B cell (primary cell): ENCODE measurements around the gene RSPH6A. TPM values are rescaled to one million over a fixed set of nuclear protein-coding genes. Genes with fewer than 3 reads are reported as not detected.

Experiments
- ATAC-seq: fragments of 200-7000 bp; cut with Tn5 transposase; one replicate; pipeline ENCODE4 v1.10.0; 2021; ENCODE audit warnings: low read depth, mild to moderate bottlenecking, moderate number of reproducible peaks, moderate library complexity
- CTCF ChIA-PET: fragments of 350-600 bp; sonication (Branson Sonifier 250); formaldehyde crosslinking; loops from one replicate; lab custom pipeline; 2021; ENCODE audit warnings: antibody characterized with exemption, inconsistent platforms; lab: Charles Lee
- POLR2A ChIA-PET: fragments of 350-600 bp; sonication (Branson Sonifier 250); formaldehyde crosslinking; loops from one replicate; lab custom pipeline; 2021; ENCODE audit warnings: antibody characterized with exemption; lab: Charles Lee
- DNase-seq: peaks from one replicate; pipeline ENCODE4 v3.0.0; 2013
- H2AFZ ChIP-seq: 2 replicates; pipeline ENCODE4 v1.6.1; 2012; ENCODE audit warnings: mild to moderate bottlenecking, low read depth, low read length; ENCODE audit not compliant: insufficient read depth, poor library complexity, severe bottlenecking
- H3K27ac ChIP-seq, 2 donors: 1 replicate in 1 of 2; 2 replicates in 1 of 2; pipeline ENCODE4 v1.5.1; 2012 to 2013; ENCODE audit warnings: low read length in 2 of 2, mild to moderate bottlenecking in 2 of 2, moderate library complexity in 1 of 2
- H3K27me3 ChIP-seq, 4 experiments: fragments of 200-600 bp in 1 of 4; sonication (generic) in 1 of 4; replicated peaks in 1 of 4; 1 replicate in 2 of 4; 2 replicates in 2 of 4; pipeline versions ENCODE4 v1.6.1 to v1.7.0; 2013 to 2016; ENCODE audit warnings: low read length in 3 of 4, mild to moderate bottlenecking in 2 of 4, mixed read lengths in 1 of 4, moderate library complexity in 1 of 4; ENCODE audit not compliant: insufficient read depth in 4 of 4, control insufficient read depth in 3 of 4; ENCODE audit errors: control extremely low read depth in 1 of 4
- H3K36me3 ChIP-seq, 2 experiments: replicated peaks in 1 of 2; 1 replicate in 1 of 2; 2 replicates in 1 of 2; pipeline versions ENCODE4 v1.6.1 to v1.7.1; 2013; ENCODE audit warnings: low read length in 1 of 2; ENCODE audit not compliant: insufficient read depth in 2 of 2, control insufficient read depth in 1 of 2; ENCODE audit errors: control extremely low read depth in 1 of 2, extremely low read depth in 1 of 2
- H3K4me1 ChIP-seq, 2 donors: fragments of 200-600 bp in 1 of 2; sonication (generic) in 1 of 2; 1 replicate in 1 of 2; 2 replicates in 1 of 2; pipeline versions ENCODE4 v1.5.1 to v1.6.1; 2013 to 2017; ENCODE audit warnings: low read length in 2 of 2; ENCODE audit not compliant: control insufficient read depth in 2 of 2, insufficient read depth in 2 of 2
- H3K4me2 ChIP-seq: replicated peaks from 2 replicates; pipeline ENCODE3; 2012; ENCODE audit warnings: mild to moderate bottlenecking, low read depth, low read length; ENCODE audit not compliant: poor library complexity, severe bottlenecking
- H3K4me3 ChIP-seq, 5 experiments: fragments of 200-600 bp in 1 of 5; sonication (generic) in 1 of 5; 1 replicate in 3 of 5; 2 replicates in 2 of 5; pipeline versions ENCODE4 v1.5.1 to v1.7.0; 2011 to 2016; ENCODE audit warnings: low read length in 4 of 5, mild to moderate bottlenecking in 4 of 5, low read depth in 2 of 5, control low read depth in 1 of 5, moderate library complexity in 1 of 5; ENCODE audit not compliant: insufficient read depth in 1 of 5; ENCODE audit errors: control extremely low read depth in 1 of 5, extremely low read depth in 1 of 5
- H3K79me2 ChIP-seq: fragments of 200-600 bp; sonication (generic); one replicate; pipeline ENCODE4 v1.6.0; 2016; ENCODE audit warnings: low read length; ENCODE audit not compliant: control insufficient read depth, insufficient read depth
- H3K9ac ChIP-seq: fragments of 200-600 bp; sonication (generic); 2 replicates; pipeline ENCODE4 v1.6.1; 2017; ENCODE audit warnings: mild to moderate bottlenecking, low read length, moderate library complexity
- H3K9me3 ChIP-seq, 3 donors: one replicate each; pipeline versions ENCODE4 v1.6.1 to v1.7.1; 2013; ENCODE audit warnings: low read length in 2 of 3; ENCODE audit not compliant: control insufficient read depth in 2 of 3, insufficient read depth in 1 of 3; ENCODE audit errors: control extremely low read depth in 1 of 3
- H4K20me1 ChIP-seq: 2 replicates; pipeline ENCODE4 v1.6.0; 2012; ENCODE audit warnings: mild to moderate bottlenecking, low read length; ENCODE audit not compliant: insufficient read depth, control insufficient read depth, poor library complexity, severe bottlenecking
- H3K27ac Mint-ChIP-seq: one replicate; pipeline ENCODE4 v1.8.0; 2021; ENCODE audit warnings: mixed read lengths
- H3K27me3 Mint-ChIP-seq: one replicate; pipeline ENCODE4 v1.8.0; 2021; ENCODE audit warnings: mixed read lengths
- H3K4me1 Mint-ChIP-seq: one replicate; pipeline ENCODE4 v1.8.0; 2021; ENCODE audit warnings: mixed read lengths
- H3K4me3 Mint-ChIP-seq: one replicate; pipeline ENCODE4 v1.8.0; 2021; ENCODE audit warnings: mixed read lengths
- H3K9me3 Mint-ChIP-seq: one replicate; pipeline ENCODE4 v1.8.0; 2022; ENCODE audit warnings: mixed read lengths; ENCODE audit not compliant: insufficient read depth
- CTCF ChIP-seq: fragments of 200-600 bp; IDR thresholded peaks from one replicate; pipeline ENCODE4 v1.8.0; 2022; ENCODE audit warnings: antibody characterized with exemption, mild to moderate bottlenecking
- EZH2 ChIP-seq: IDR thresholded peaks from 2 replicates; pipeline ENCODE4 v1.6.1; 2012; ENCODE audit warnings: borderline replicate concordance, low read depth, mild to moderate bottlenecking, moderate library complexity, low read length; ENCODE audit not compliant: insufficient read depth, poor library complexity, severe bottlenecking
- WGBS: methylation state at CpG from one replicate; pipeline ENCODE4 v1.1.5; 2013; ENCODE audit warnings: missing lambda C conversion rate; ENCODE audit not compliant: insufficient coverage; 5-methylcytosine and 5-hydroxymethylcytosine counted together
- intact Hi-C: fragments of 100-400 bp; cut with micrococcal nuclease; formaldehyde crosslinking; loops from one replicate; pipeline ENCODE4 v1.10.0; 2022
- polyA plus RNA-seq: library from polyadenylated mRNA; depleted of rRNA; stranded (reverse); fragments of >200 nt; gene quantifications from 2 replicates; pipeline ENCODE4 v1.2.3, GENCODE V29; 2012
- total RNA-seq, 2 donors: library from RNA; stranded (reverse); fragments of 120-200 nt in 1 of 2; gene quantifications; 1 replicate in 1 of 2; 2 replicates in 1 of 2; pipeline versions ENCODE4 v1.2.3 to v1.2.4, GENCODE V29; 2013 to 2022

RSPH6A gene
- total and polyA plus RNA-seq, 2 donors (not counting 1 experiment from before 2014, with no cell fraction given), result 0.03 to 0.62 TPM

DNA sequence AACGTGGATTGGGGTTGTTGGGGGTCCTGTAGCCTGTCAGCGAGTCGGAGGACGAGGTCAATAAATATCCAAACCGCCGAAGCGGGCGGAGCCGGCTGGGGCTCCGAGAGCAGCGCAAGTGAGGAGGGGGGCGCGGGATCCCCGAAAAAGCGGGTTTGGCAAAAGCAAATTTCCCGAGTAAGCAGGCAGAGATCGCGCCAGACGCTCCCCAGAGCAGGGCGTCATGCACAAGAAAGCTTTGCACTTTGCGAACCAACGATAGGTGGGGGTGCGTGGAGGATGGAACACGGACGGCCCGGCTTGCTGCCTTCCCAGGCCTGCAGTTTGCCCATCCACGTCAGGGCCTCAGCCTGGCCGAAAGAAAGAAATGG, 45.3 kb downstream of the RSPH6A start:
- Histone ChIP-seq H3K4me1 (peaks cover 12 to 32% of the 10 kb centered on the region in 2 donors), H3K79me2 (no peaks in the 10 kb centered on the region), H3K4me2 (peak overlapping the region; percentile 96), H3K36me3 (no peaks in the 10 kb centered on the region), H4K20me1 (no peaks in the 10 kb centered on the region), H3K9ac (peak overlapping the region; percentile 78), H3K27me3 (peaks cover 0 to 34% (median 8%) of the 10 kb centered on the region in 4 experiments), H3K4me3 (peak overlapping the region; percentile 46 to 88 (median 81)), H3K9me3 (peaks cover 0 to 3% (median 0%) of the 10 kb centered on the region in 3 donors), H3K27ac (peak overlapping the region; percentile 27 to 53), H2AFZ (peak overlapping the region; percentile 93)
- POLR2A ChIA-PET, result interaction anchor here (0.6 to 3.9 kb wide), 13 partner anchors 11 to 301 kb away, joined by 3 to 23 read pairs (median 4); partner anchors contain the start of genes DMWD, FBXO46, IRF2BP1 and SYMPK
- peaks cover 29% of the 10 kb centered on the region for H3K4me1 Mint-ChIP-seq
- peak overlapping the region; percentile 86 for H3K27ac Mint-ChIP-seq
- peak; percentile 14 for ATAC-seq
- TF ChIP-seq EZH2, result no peak
- TF ChIP-seq CTCF, result no peak
- H3K9me3 Mint-ChIP-seq, result no peaks in the 10 kb centered on the region
- under 1% methylated on average over 28 of the region's 28 CpGs for WGBS
- peak; percentile 89 for DNase-seq
- intact Hi-C loops, result loop anchor here (1.0 to 2.0 kb wide), 11 partner anchors 9 to 246 kb away; partner anchors contain the start of genes CCDC61, FBXO46, IRF2BP1 and SYMPK
- H3K4me3 Mint-ChIP-seq, result peak overlapping the region; percentile 90
- CTCF ChIA-PET, result interaction anchor here (0.8 to 8.3 kb wide), 20 partner anchors 9 to 495 kb away, joined by 3 to 302 read pairs (median 8); partner anchors contain the start of genes CCDC61, DMWD, FBXO46 and FOXA3
- peaks cover 3% of the 10 kb centered on the region for H3K27me3 Mint-ChIP-seq
